HL-60 (cell line): ENCODE data around the gene EIF4B.
A peak's percentile ranks its signal among the peaks of the same experiment; 100 is the strongest.

Experiments used
- DNase-seq, 2 experiments: peaks; one replicate each; pipeline ENCODE4 v3.0.0-alpha.2; 2010 to 2020; ENCODE audit warnings: low read depth in 1 of 2, low spot score in 1 of 2
- H3K27ac ChIP-seq: fragments of 250-450 bp; sonication (Bioruptor Pico); replicated peaks from 2 replicates; pipeline ENCODE4 v1.5.1; 2020; ENCODE audit warnings: mild to moderate bottlenecking, moderate library complexity
- H3K27me3 ChIP-seq: fragments of 250-450 bp; sonication (Bioruptor Pico); 2 replicates; pipeline ENCODE4 v1.5.1; 2021; ENCODE audit warnings: mild to moderate bottlenecking, moderate library complexity; ENCODE audit not compliant: insufficient read depth, poor library complexity, severe bottlenecking
- H3K4me3 ChIP-seq: replicated peaks from 2 replicates; pipeline ENCODE4 v1.5.1; 2011; ENCODE audit warnings: mild to moderate bottlenecking, control low read depth, low read length; ENCODE audit not compliant: insufficient read depth
- GABPA ChIP-seq: IDR thresholded peaks from 2 replicates; pipeline ENCODE4 v1.6.1; 2012; ENCODE audit warnings: low read depth
- POLR2AphosphoS5 ChIP-seq: IDR thresholded peaks from 2 replicates; pipeline ENCODE4 v1.6.1; 2012; ENCODE audit warnings: low read depth
- SPI1 ChIP-seq: IDR thresholded peaks from 2 replicates; pipeline ENCODE4 v1.6.1; 2012; ENCODE audit warnings: low read depth, mild to moderate bottlenecking, borderline replicate concordance
- TF ChIP-seq, protein P1 (sequence below): IDR thresholded peaks from 2 replicates; pipeline ENCODE4 v1.6.1; 2012; ENCODE audit warnings: low read depth; ENCODE audit not compliant: insufficient replicate concordance
- TF ChIP-seq, protein P2 (sequence below): IDR thresholded peaks from one replicate; pipeline ENCODE4 v1.5.1; 2011; ENCODE audit warnings: low read length, control low read depth, inconsistent platforms; ENCODE audit not compliant: insufficient read depth

EIF4B gene

DNA sequence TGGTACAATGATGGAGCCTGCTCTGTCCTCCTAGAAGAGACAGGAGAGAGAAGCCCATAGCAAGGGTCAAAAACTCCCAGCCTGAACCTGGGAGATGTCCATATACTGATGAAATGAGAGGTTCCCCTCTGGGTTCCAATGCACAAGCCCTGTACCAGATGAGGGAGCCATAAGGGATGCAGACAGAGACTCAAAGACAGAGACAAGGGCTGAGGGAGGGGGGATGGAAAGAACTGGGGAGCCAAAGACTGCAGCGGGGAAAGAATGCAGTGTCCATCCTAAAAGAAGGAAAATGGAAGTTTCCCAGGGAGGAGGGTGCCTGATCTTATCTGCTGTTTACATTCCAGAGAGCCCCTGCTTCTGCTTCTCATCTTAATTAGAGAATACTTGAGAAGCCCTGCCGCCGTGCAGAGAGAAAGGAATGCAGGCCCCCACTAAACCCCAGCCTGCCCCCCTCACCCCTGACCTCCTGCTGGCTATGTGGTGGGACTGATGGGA lies 29.6 kb upstream of the EIF4B start:
- no peak for TF ChIP-seq GABPA
- no peak for DNase-seq
- Histone ChIP-seq H3K27me3 (peaks cover 4% of the 10 kb centered on the region), H3K27ac (no peak overlapping the region), H3K4me3 (no peak overlapping the region)

DNA sequence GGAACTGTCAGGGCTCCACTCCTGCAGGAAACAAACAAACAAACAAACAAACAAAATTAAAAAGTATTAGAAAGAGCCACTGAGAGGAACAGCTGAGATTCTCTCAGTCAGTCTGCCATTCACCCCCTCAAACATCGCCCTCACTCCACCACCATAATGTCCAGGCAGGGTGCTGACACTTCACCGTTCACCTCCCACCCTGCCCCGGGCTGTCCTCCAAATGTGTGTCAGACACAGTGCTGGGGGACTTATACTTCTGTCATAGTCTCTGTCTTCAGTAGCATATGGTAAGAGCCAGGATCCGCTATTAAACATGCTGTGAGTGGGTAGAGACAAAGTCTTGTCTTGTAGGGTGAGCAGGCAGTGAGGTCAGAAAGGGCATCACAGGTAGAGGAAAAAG lies 29.1 kb upstream of the EIF4B start:
- DNase-seq = no peak
- H3K27me3 ChIP-seq = peaks cover 4% of the 10 kb centered on the region

DNA sequence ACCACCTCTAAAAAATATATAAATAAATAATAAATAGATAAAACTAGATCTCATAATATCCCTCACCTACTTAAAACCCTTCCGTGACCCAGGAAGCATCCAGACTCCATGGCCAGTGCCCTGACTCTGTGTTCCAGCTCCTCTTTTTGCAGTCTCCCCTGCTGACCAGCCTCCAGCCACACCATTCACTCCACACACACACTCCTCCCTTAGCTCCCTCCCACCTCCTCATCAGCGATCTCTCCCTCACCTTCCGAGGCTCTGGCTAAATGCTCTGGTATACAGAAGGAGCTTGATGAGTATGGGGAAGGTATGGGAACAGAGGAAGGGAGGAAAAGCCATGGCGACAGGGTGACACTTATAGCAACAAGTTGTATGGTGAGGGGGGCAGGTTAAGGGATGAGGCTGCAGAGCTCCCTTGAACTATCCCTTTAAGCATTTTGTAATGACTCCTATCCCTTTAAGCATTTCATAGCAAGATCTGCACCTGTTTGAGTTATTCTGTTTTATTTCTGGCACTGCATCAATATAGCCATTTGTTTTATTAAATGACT lies 26.1 kb upstream of the EIF4B start:
- Histone ChIP-seq H3K27ac (no peak overlapping the region), H3K4me3 (no peak overlapping the region), H3K27me3 (peaks cover 4% of the 10 kb centered on the region)
- TF ChIP-seq, protein P1, sequence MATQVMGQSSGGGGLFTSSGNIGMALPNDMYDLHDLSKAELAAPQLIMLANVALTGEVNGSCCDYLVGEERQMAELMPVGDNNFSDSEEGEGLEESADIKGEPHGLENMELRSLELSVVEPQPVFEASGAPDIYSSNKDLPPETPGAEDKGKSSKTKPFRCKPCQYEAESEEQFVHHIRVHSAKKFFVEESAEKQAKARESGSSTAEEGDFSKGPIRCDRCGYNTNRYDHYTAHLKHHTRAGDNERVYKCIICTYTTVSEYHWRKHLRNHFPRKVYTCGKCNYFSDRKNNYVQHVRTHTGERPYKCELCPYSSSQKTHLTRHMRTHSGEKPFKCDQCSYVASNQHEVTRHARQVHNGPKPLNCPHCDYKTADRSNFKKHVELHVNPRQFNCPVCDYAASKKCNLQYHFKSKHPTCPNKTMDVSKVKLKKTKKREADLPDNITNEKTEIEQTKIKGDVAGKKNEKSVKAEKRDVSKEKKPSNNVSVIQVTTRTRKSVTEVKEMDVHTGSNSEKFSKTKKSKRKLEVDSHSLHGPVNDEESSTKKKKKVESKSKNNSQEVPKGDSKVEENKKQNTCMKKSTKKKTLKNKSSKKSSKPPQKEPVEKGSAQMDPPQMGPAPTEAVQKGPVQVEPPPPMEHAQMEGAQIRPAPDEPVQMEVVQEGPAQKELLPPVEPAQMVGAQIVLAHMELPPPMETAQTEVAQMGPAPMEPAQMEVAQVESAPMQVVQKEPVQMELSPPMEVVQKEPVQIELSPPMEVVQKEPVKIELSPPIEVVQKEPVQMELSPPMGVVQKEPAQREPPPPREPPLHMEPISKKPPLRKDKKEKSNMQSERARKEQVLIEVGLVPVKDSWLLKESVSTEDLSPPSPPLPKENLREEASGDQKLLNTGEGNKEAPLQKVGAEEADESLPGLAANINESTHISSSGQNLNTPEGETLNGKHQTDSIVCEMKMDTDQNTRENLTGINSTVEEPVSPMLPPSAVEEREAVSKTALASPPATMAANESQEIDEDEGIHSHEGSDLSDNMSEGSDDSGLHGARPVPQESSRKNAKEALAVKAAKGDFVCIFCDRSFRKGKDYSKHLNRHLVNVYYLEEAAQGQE = no peak
- TF ChIP-seq, protein P2, sequence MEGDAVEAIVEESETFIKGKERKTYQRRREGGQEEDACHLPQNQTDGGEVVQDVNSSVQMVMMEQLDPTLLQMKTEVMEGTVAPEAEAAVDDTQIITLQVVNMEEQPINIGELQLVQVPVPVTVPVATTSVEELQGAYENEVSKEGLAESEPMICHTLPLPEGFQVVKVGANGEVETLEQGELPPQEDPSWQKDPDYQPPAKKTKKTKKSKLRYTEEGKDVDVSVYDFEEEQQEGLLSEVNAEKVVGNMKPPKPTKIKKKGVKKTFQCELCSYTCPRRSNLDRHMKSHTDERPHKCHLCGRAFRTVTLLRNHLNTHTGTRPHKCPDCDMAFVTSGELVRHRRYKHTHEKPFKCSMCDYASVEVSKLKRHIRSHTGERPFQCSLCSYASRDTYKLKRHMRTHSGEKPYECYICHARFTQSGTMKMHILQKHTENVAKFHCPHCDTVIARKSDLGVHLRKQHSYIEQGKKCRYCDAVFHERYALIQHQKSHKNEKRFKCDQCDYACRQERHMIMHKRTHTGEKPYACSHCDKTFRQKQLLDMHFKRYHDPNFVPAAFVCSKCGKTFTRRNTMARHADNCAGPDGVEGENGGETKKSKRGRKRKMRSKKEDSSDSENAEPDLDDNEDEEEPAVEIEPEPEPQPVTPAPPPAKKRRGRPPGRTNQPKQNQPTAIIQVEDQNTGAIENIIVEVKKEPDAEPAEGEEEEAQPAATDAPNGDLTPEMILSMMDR = no peak
- TF ChIP-seq GABPA (no peak), SPI1 (no peak), POLR2AphosphoS5 (no peak)
- no peak for DNase-seq

More for the DNA sequence above, 29.1 kb upstream of the EIF4B start:
- Histone ChIP-seq H3K27ac (no peak overlapping the region), H3K4me3 (no peak overlapping the region)
- no peak for TF ChIP-seq GABPA
- TF ChIP-seq POLR2AphosphoS5 = no peak

DNA sequence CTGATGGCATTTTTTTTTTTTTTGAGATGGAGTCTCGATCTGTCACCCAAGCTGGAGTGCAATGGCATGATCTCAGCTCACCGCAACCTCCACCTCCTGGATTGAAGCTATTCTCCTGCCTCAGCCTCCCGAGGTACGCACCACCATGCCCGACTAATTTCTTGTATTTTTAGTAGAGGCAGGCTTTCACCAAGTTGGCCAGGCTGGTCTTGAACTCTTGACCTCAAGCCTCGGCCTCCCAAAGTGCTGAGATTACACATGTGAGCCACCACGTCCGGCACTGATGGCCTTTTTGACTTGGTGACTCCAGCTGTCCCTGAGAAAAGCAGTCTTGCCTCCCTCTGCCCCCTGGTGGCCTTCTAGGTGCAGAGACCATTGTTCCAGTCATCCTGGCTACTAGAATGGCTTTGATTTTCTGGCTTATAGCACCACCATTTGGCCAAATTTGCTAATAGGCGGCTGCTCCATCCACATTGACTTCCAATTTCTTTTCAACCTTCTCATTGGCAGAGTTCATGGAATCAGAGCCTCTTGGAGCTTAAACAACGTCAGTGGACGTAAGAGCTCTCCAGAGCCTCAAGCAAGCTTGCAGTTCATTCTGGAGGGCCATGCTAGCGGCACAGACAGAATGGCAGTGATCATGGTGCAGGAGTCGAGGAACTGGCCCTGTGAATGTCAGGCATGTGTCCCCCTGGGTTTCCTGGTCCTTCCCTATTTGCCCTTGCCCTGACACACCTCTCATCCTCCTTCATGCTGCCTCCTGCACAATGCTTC lies 25.4 kb upstream of the EIF4B start:
- H3K4me3 ChIP-seq = no peak overlapping the region
- DNase-seq = peak; percentile 56 to 87
- TF ChIP-seq, protein P1 = no peak
- TF ChIP-seq POLR2AphosphoS5 = no peak
- TF ChIP-seq, protein P2 = peak; percentile 100
- no peak for TF ChIP-seq SPI1
- no peak for TF ChIP-seq GABPA
- H3K27me3 ChIP-seq = peaks cover 4% of the 10 kb centered on the region
- no peak overlapping the region for H3K27ac ChIP-seq

DNA sequence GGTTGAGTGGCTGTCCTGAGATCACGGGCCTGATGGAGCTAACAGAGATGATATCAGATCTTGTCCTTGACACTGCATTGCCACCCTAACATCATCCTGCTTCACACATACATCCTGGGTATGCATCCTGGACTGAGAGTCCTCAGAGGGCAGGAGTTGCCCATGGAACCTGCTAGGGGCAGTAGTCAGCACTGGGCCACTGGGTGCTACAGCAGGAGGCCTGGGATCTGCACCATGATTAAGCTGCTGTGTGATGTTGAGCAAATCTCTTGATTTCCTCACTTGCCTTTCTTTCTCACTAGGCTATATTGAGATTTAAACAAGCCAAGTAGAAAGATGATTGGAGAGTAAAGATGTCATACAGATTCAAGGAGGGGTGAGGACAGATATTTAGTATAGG lies 22.1 kb upstream of the EIF4B start:
- TF ChIP-seq SPI1 (no peak), GABPA (no peak), POLR2AphosphoS5 (no peak)
- TF ChIP-seq, protein P2 = no peak
- TF ChIP-seq, protein P1 = no peak
- Histone ChIP-seq H3K27ac (no peak overlapping the region), H3K4me3 (no peak overlapping the region), H3K27me3 (peaks cover 2% of the 10 kb centered on the region)
- DNase-seq = peak in 1 of 2 experiments; percentile 12
